ENCODE data around the gene SEPTIN14.
"Not testable (repeated sequence)": the region's sequence is repeated elsewhere in the genome, so short reads cannot be mapped to it uniquely, and the experiment has no call there.

The SEPTIN14 gene

DNA sequence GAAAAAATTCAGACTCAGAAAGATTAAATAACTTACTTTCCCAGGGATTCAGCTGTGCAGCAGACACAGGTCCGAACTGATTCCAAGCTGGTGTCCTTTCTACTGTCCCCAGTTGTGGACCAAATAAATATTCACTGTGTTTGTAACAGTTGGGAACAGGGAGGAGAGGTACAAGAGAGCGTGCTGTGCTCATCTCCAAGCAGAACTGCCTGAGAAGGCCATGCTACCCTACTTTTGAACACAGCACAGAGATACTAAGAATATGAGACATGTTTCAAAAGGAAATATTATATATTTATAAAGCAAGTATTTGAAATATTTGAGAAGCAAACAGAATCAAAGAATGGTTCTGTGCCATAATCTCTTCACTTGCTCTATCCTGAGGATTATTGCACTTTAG lies at the start of gene SEPTIN14:
TSS of gene SEPTIN14 (minus strand) at position 101 of the 400 bp plus-strand sequence. CDS start 756 bp downstream, outside the sequence.
- DNase-seq, result not testable (repeated sequence)

- no peak for DNase-seq
Observed at GRCh38 chr7:55903985-55904759, 41.6 kb upstream of the SEPTIN14 start.

DNA sequence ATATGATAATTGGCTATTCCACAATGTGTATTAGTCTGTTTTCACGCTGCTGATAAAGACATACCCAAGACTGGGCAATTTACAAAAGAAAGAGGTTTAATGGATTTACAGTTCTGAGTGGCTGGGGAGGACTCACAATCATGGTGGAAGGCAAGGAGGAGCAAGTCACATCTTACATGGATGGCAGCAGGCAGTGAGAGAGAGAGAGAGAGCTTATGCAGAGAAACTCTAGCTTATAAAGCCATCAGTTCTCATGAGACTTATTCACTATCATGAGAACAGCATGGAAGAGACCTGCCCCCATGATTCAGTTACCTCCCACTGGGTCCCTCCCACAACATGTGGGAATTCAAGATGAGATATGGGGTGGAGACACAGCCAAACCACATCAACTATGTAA lies 38.5 kb upstream of the SEPTIN14 start:
- DNase-seq, result not testable (repeated sequence)

DNA sequence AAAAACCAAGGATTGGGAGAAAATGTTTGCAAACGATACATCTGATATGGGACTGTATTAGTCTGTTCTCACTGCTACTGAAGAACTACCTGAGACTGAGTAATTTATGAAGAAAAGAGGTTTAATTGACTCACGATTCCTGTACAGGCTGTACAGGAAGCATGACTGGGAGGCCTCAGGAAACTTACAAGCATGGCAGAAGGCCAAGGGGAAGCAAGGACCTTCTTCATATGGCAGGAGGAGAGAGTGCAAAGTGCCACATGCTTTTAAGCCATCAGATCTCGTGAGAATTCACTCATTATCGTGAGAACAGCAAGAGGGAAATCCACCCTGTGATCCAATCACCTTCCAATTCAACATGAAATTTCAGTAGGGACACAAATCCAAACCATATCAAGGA lies 35.7 kb upstream of the SEPTIN14 start:
- no peak for DNase-seq

GRCh38 chr7:55895021-55895420 lies 32.5 kb upstream of the SEPTIN14 start:
- no peak for DNase-seq

DNA sequence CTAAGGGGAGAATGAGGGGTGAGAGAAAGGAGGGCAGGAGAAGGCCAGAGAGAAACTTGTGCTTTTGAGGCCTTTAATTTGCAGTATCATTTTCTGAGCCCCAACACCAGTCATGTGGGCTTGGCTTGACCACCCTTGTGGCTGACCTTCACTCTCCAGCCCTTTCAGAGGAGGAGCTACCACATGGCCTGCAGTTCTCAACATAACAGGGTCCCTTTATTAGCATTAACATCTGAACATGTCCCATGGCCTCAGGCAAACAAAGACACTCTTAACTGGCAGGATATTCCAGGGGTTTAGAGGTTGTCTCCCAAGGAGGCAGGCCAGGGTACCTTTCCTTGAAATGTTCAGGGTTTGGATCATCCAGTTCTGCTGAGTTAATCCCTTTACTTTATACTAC lies 31.4 kb upstream of the SEPTIN14 start:
- no peak for DNase-seq

DNA sequence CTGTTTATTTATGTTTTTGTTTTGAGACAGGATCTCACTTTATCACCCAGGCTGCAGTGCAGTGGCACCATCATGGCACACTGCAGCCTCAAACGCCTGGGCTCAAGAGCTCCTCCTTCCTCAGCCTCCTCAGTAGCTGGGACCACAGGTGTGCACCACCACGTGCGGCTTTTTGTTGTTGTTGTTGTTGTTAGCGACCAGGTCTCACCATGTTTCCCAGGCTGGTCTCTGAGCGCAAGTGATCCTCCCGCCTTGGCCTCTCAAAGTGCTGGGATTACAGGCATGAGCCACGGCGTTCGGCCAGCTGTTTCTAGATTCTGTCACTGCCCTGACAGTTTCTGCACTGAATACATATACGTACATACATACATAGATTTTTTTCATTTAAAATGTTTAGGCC lies 25.8 kb upstream of the SEPTIN14 start:
- not testable (repeated sequence) for DNase-seq

DNA sequence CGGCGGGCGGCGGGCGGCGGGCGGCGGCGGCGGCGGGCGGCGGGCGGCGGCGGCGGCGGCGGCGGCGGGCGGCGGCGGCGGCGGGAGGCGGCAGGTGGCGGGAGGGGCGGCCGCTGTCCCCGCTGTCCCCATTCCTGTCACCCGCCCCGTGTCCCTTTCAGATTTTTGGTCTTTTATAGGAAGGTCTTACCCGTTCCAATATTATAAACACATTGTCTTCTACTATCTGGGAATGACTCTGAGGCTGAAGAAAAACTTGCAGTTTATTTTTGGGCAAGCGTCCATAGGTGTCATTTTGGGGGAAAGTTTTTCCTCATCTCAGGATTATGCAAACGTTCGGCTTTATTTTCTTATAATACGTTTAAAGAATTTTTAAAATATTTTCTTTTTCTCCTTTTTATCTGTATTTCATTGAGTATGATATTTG lies 25.3 kb upstream of the SEPTIN14 start:
- DNase-seq, result no peak

GRCh38 chr7:55884321-55884720 lies 21.8 kb upstream of the SEPTIN14 start:
- no peak for DNase-seq

- no peak for DNase-seq
Observed at GRCh38 chr7:55878691-55879090, 16.1 kb upstream of the SEPTIN14 start.

DNA sequence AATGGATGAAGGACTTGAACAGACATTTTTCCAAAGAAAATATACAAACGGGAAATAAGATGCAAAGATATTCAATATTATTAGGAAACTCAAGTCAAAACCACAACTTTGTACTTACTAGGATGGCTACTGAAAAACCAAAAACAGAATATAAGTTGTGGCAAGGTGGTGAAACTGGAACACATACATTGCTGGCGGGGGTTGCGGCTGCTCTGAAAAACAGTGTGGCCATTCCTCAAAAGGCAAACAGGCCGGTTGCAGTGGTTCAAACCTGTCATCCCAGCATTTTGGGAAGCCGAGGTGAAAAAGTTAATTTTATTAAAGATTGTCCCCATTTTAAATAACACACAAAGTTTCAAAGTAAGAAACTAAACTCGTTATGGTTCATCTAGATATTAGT lies 14.8 kb upstream of the SEPTIN14 start:
- no peak for DNase-seq

- DNase-seq, result no peak
Observed at GRCh38 chr7:55873765-55874164, 11.2 kb upstream of the SEPTIN14 start.

- no peak for DNase-seq
Observed at GRCh38 chr7:55871932-55872485, 9.5 kb upstream of the SEPTIN14 start.

GRCh38 chr7:55868989-55869388 lies 6.4 kb upstream of the SEPTIN14 start:
- DNase-seq, result not testable (repeated sequence)

- not testable (repeated sequence) for DNase-seq
Observed at GRCh38 chr7:55845164-55845563, 17.4 kb downstream of the SEPTIN14 start.

GRCh38 chr7:55838595-55838994 lies 24.0 kb downstream of the SEPTIN14 start:
- no peak for DNase-seq

DNA sequence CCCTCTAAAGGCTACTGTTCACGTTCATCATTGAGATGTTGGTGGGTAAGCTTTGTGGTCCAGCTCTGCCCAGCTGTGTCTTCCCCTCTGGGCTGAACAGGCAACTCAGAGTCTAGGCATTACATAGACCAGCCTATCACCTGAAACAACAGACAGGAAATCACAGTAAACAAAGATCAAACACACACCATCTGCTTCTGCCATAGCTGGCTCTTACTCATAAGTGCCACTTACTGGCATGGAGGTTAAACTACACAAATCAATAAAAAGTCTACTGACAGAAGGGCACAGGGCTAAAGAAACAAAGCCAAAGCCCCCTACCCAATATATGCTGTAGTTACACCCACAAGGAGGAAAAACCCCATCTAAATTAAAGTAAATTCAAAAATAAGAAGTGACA lies 35.0 kb downstream of the SEPTIN14 start:
- DNase-seq, result no peak

DNA sequence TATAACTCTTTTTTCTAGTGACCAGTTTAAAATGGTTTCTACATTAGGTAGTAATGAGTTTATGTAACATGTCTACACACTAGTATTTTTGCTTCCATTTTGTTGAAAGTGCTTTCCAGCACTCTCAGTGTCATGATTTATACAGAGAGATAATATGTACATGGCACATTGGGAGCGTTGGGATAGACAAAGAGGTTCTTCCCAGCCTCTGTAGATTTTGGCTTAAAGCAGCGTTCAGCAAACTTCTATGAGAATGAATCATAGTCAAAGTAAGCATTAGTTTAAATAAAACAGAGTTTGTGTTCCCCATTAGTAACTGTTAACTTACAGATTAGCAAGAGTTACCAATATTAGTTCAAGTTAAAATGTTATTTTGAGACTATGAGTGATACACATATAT lies 43.9 kb downstream of the SEPTIN14 start:
- no peak for DNase-seq

DNA sequence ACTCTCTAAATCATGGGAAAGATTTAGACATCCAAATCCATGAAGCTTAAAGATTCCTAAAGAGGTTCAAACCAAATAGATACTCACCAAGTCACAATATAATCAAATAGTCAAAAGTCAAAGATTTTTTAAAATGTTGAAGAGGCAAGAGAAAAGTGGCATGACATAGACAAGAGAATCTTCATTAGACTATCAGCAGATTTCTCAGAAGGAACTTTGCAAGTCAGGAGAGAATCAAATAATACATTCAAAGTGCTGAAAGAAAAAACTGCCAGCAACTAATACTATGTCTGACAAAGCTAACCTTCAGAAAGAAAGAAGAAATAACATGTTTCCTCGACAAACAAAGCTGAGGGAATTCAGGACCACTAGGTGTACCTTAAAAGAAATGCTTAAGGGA lies 65.3 kb downstream of the SEPTIN14 start:
- DNase-seq, result not testable (repeated sequence)

DNA sequence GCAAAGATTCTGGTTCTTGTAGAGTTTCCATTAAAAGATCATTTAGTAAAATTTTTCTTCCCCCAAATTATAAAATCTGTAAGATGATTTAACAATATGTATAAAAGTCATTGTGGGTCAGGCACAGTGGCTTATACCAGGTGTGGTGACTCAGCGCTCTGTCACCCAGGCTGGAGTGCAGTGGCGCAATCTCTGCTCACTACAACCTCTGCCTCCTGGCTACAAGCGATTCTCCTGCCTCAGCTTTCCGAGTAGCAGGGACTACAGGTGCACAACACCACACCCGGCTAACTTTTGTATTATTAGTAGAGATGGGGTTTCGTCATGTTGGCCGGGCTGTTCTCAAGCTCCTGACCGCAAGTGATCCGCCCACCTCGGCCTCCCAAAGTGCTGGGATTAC lies 68.0 kb downstream of the SEPTIN14 start:
- DNase-seq, result no peak

DNA sequence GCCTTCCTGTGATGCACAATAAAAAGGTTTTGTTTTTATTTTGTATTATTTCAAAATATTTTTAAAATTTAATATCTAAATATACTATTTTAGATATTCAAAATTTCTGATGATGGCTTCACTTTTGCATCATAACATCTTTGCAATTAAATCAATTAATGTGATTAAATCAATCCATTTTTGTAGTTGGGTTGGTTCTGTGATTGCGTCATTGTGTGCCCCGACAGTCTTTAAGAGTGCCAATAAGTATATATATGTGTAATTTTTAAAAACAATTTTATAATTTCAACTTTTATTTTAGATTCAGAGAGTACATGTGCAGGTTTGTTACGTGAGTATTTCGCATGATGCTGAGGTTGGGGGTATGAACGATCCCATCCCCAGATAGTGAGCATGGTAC lies 70.5 kb downstream of the SEPTIN14 start:
- no peak for DNase-seq

DNA sequence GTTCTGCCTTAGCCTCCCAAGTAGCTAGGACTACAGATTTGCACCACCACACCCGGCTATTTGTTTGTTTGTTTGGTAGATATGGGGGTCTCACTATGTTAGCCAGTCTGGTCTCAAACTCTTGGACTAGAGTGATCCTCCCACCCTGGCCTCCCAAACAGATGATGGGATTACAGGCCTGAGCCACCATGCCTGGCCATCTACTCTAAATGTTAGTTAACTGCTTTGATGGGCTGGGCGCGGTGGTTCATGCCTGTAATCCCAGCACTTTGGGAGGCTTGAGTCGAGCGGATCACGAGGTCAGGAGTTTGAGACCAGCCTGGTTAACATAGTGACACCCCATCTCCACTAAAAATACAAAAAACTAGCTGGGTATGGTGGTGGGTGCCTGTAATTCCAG lies 74.8 kb downstream of the SEPTIN14 start:
- DNase-seq, result no peak

DNA sequence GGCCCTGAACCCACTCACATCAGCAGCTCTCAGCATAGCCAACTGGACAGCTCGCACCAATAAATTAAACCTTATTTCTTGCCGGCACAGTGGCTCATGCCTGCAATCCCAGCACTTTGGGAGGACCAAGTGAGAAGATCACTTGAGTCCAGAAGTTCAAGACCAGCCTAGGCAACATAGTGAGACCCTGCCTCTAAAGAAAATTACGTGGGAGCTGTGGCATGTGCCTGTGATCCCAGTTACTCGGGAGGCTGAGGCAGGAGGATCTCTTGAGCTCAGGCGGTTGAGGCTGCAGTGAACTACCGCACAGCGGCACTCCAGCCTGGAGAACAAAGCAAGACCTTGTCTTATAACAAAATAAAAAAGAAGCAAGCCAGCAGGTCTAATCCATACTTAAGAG lies 75.7 kb downstream of the SEPTIN14 start:
- no peak for DNase-seq

- DNase-seq, result not testable (repeated sequence)
Observed at GRCh38 chr7:55785444-55785843, 77.1 kb downstream of the SEPTIN14 start.

DNA sequence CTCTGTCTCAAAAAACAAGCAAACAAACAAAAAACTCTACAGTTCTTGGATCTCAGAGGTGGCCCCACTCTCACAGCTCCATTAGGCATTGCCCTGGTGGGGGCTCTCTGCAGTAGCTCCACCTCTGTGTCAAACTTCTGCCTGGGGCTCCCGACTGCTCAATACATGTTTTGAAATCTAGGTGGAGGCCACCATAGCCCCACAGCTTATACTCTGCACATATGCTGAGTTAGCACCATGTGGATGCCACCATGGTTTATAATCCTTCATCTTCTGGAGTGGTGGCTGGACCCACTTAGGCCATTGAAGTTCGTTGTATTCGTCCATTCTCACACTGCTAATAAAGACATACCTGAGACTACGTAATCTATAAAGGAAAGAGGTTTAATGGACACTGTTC lies 78.4 kb downstream of the SEPTIN14 start:
- no peak for DNase-seq

Data from activated CD8-positive, alpha-beta memory T cell treated with anti-CD3 and anti-CD28 coated beads, Interleukin-2, amount 50 U/mL, for 48 hours (primary cell).